Activated CD4-positive, CD25-positive, alpha-beta regulatory T cell (primary cell): ENCODE measurements around the gene PCGF1.

ENCODE experiments used
- DNase-seq, 4 experiments: peaks; one replicate each; lab custom pipeline; 2025; lab: John Stamatoyannopoulos, UW

Gene PCGF1

GRCh38 chr2:74507145-74507925 is at the start of gene PCGF1:
PCGF1 (minus strand) TSS chr2:74507695; CDS start chr2:74507668, 27 bp downstream.
- peak; percentile 94 to 97 (median 97) for DNase-seq

- no peak for DNase-seq
Measured at GRCh38 chr2:74556831-74557370, 49.4 kb upstream of the PCGF1 start.

GRCh38 chr2:74556159-74556558 is 48.7 kb upstream of the PCGF1 start:
- no peak for DNase-seq

- no peak for DNase-seq
Measured at GRCh38 chr2:74555610-74556103, 48.2 kb upstream of the PCGF1 start.

- no peak for DNase-seq
Measured at GRCh38 chr2:74554820-74555531, 47.5 kb upstream of the PCGF1 start.

GRCh38 chr2:74553892-74554819 is 46.7 kb upstream of the PCGF1 start, which contains the start of the genes DOK1 and LOXL3:
DOK1 (plus strand) TSS chr2:74554720; CDS start chr2:74554755, 35 bp downstream.
LOXL3 (minus strand) TSS chr2:74553942; CDS start chr2:74552634, 1,308 bp downstream.
- peak; percentile 64 to 74 (median 73) for DNase-seq

GRCh38 chr2:74552914-74553811 is 45.7 kb upstream of the PCGF1 start:
- no peak for DNase-seq

GRCh38 chr2:74551942-74552913 is 44.7 kb upstream of the PCGF1 start:
- DNase-seq, result no peak

GRCh38 chr2:74551530-74551929 is 44.0 kb upstream of the PCGF1 start:
- no peak for DNase-seq

- no peak for DNase-seq
Measured at GRCh38 chr2:74550231-74550630, 42.7 kb upstream of the PCGF1 start.

GRCh38 chr2:74548900-74549826 is 41.7 kb upstream of the PCGF1 start:
- DNase-seq, result no peak

- DNase-seq, result no peak
Measured at GRCh38 chr2:74548285-74548899, 40.9 kb upstream of the PCGF1 start.

GRCh38 chr2:74546004-74546403 is 38.5 kb upstream of the PCGF1 start:
- no peak for DNase-seq

- DNase-seq, result no peak
Measured at GRCh38 chr2:74544634-74545033, 37.1 kb upstream of the PCGF1 start.

GRCh38 chr2:74542978-74543377 is 35.5 kb upstream of the PCGF1 start:
- DNase-seq, result no peak

GRCh38 chr2:74540291-74540690 is 32.8 kb upstream of the PCGF1 start:
- no peak for DNase-seq

- no peak for DNase-seq
Measured at GRCh38 chr2:74538881-74539339, 31.4 kb upstream of the PCGF1 start.

- DNase-seq, result no peak
Measured at GRCh38 chr2:74537140-74537539, 29.6 kb upstream of the PCGF1 start.
